Erythroblast (primary cell): ENCODE results near the gene E2F7.
"Not testable (repeated sequence)": the region's sequence is repeated elsewhere in the genome, so short reads cannot be mapped to it uniquely, and the experiment has no call there.

Experiments used
- DNase-seq, 2 experiments: peaks; one replicate each; lab custom pipeline; 2025; lab: John Stamatoyannopoulos, UW
- GATA1 ChIP-seq: IDR thresholded peaks from 2 replicates; pipeline ENCODE4 v1.6.1; 2011; ENCODE audit warnings: low read depth, mild to moderate bottlenecking, control low read depth, low read length, moderate library complexity
- POLR2A ChIP-seq: IDR thresholded peaks from 2 replicates; pipeline ENCODE4 v1.6.1; 2011; ENCODE audit warnings: mild to moderate bottlenecking, low read length

E2F7 gene

GRCh38 chr12:77065361-77066204 lies at the start of gene E2F7:
Gene E2F7 (minus strand): TSS chr12:77065569. CDS start chr12:77064635, 934 bp downstream.
- peak; percentile 92 to 95 for DNase-seq

DNA sequence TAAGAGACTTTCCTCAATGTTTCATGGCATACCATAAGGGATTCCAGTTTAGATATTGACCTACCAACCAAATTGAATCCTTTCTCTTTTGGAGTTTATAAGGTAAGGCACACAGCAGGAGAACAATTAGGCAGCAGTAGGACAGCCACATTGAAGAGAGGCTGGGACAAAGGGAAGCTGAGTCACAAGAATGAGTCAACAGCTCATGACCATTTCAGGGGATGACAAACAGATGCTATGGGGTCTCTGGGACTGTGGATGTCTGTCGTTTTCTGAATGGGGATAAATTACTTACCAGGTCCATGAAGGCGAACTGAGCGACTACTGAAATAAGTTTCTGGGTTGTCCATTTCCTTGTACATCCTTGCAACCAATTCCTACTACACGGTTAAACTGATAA lies 48.6 kb upstream of the E2F7 start:
- DNase-seq, result no peak
- TF ChIP-seq GATA1, result no peak
- TF ChIP-seq POLR2A, result no peak

More at GRCh38 chr12:77065361-77066204, at the start of gene E2F7:
- TF ChIP-seq POLR2A (peak; percentile 89), GATA1 (no peak)

DNA sequence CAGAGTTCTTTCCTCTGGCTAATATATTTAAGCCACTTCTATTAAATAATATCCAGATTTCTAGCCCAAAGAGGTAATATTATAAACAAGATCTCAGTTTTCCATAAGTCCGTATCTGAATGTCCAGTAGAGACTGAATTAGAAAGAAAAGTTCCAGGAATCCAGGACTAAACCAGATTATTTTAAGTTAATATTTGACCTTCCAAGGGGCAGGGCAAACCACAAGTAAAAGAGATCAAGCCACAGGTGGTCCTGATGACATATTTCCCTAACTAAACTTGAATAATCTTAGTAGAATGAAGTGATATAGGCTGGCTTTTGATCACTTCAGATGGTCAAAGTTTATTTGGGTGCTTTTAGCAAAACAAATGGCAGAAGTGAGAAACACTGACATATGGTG lies 43.3 kb upstream of the E2F7 start:
- no peak for DNase-seq
- TF ChIP-seq GATA1 (no peak), POLR2A (no peak)

DNA sequence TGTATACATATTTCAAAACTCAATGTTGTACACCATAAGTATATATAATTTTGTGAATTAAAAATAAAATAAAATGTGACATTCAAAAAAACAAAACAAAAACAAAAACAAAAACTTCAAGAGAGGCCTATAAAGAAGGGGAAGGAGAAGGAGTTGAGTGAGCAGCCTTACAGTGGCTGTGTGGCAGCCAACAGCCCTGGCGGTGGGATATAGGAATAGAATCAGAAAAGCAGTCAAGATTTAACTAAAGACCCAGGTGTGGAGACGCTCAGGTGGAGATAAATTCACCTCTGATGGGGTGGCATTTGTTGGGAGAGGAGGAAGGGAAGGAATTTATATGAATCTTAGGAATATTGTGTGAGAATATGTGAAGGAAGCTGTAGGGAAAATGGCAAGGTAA lies 41.8 kb upstream of the E2F7 start:
- DNase-seq, result no peak
- TF ChIP-seq GATA1 (no peak), POLR2A (no peak)

GRCh38 chr12:77104792-77105191 lies 39.4 kb upstream of the E2F7 start:
- DNase-seq, result no peak
- no peak for TF ChIP-seq GATA1
- TF ChIP-seq POLR2A, result no peak

DNA sequence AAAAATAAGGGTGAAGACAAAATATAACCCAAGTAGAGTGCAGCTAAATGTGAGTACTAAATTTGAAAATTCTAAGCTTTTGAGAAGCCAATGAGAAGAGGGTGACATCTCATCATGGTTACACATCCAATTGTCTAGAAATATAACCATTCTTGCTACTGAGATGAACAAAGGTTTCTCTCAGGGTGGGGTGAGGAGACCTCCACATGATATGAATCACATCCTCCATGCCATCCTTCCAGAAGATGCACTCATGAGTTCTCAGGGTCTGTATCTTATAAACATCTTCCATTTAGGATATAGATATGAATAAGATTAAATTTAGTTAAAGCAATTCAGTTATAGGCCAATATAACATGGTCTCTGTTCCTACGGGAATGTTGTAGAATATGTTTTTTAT lies 38.9 kb upstream of the E2F7 start:
- TF ChIP-seq POLR2A, result no peak
- DNase-seq, result no peak

GRCh38 chr12:77102691-77103090 lies 37.3 kb upstream of the E2F7 start:
- no peak for DNase-seq
- TF ChIP-seq GATA1 (no peak), POLR2A (no peak)

GRCh38 chr12:77102123-77102522 lies 36.8 kb upstream of the E2F7 start:
- DNase-seq, result no peak

DNA sequence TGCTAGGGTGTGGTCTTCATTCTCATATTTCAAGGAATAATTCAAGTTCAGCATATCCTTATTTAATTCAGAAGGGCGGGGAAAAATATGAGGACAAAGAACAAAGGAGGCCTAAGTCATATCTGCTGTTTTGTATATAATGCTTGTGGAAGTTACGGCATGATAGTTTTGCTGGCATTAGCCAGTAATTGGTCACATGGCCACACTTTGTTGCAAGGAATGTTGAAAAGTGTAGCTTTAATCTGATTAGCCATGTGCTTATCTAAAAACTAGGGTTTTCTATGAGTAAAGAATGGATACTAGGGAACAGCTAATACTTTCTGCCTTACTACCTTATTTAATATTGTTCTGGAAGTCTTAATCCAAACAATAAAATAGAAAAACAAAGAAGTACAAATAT lies 34.4 kb upstream of the E2F7 start:
- DNase-seq, result no peak

More at GRCh38 chr12:77102123-77102522, 36.8 kb upstream of the E2F7 start:
- TF ChIP-seq POLR2A, result no peak
- no peak for TF ChIP-seq GATA1

GRCh38 chr12:77097846-77098245 lies 32.5 kb upstream of the E2F7 start:
- no peak for DNase-seq
- TF ChIP-seq POLR2A, result no peak
- no peak for TF ChIP-seq GATA1

More for the DNA sequence above, 34.4 kb upstream of the E2F7 start:
- no peak for TF ChIP-seq GATA1
- no peak for TF ChIP-seq POLR2A

DNA sequence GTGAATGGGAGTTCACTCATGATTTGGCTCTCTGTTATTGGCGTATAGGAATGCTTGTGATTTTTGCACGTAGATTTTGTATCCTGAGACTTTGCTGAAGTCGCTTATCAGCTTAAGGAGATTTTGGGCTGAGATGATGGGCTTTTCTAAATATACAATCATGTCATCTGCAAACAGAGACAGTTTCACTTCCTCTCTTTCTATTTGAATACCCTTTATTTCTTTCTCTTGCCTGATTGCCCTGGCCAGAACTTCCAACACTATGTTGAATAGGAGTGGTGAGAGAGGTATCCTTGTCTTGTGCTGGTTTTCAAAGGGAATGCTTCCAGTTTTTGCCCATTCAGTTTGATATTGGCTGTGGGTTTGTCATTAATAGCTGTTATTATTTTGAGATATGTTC lies 26.9 kb upstream of the E2F7 start:
- not testable (repeated sequence) for DNase-seq

GRCh38 chr12:77089686-77090220 lies 24.4 kb upstream of the E2F7 start:
- TF ChIP-seq POLR2A (no peak), GATA1 (no peak)

DNA sequence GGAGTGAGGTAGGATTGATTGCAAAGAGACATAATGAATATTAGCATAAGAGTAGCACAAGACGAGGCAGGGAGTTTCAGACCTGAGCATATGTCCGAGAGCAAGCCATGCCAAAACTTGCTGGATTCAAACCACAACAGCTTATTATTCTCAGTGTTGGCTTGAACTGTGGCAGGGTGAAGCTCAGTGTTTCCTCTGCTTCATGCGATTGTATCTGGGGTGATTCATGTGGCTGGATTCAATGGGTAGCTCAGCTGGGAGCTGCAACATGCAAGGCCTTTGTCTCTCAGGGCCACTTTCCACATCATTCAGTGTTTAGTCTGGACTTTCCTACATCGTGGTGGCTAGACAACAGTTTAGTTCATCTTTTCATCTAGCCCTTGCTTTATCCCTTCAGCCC lies 22.1 kb upstream of the E2F7 start:
- no peak for DNase-seq
- TF ChIP-seq POLR2A (no peak), GATA1 (no peak)

More at GRCh38 chr12:77089686-77090220, 24.4 kb upstream of the E2F7 start:
- DNase-seq, result no peak

DNA sequence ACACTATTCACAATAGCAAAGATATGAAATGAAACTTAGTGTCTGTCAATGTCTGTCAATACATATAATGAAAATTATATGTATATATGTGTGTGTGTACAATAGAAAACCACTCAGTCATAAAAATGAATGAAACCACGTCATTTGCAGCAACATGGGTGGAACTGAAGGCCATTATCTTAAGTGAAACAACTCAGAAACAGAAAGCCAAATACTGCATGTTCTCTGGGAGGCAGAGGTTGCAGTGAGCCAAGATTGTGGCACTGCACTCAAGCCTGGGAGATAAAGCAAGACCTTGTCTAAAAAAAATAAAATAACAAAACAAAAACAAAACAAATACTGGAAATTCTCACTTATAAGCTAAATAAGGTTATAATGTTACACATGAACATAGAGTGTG lies 16.7 kb upstream of the E2F7 start:
- TF ChIP-seq GATA1, result no peak
- TF ChIP-seq POLR2A, result no peak
- no peak for DNase-seq

- DNase-seq, result no peak
- TF ChIP-seq POLR2A (no peak), GATA1 (no peak)
Observed at GRCh38 chr12:77079631-77080030, 14.3 kb upstream of the E2F7 start.
